GM15510 (cell line): Measurements from ENCODE around the gene ADAM12.

Experiments
- POLR2A ChIP-seq: IDR thresholded peaks from 3 replicates; pipeline ENCODE4 v1.6.1; 2011; ENCODE audit warnings: borderline replicate concordance; ENCODE audit not compliant: insufficient read length; ENCODE audit errors: extremely low read depth

Gene ADAM12

DNA sequence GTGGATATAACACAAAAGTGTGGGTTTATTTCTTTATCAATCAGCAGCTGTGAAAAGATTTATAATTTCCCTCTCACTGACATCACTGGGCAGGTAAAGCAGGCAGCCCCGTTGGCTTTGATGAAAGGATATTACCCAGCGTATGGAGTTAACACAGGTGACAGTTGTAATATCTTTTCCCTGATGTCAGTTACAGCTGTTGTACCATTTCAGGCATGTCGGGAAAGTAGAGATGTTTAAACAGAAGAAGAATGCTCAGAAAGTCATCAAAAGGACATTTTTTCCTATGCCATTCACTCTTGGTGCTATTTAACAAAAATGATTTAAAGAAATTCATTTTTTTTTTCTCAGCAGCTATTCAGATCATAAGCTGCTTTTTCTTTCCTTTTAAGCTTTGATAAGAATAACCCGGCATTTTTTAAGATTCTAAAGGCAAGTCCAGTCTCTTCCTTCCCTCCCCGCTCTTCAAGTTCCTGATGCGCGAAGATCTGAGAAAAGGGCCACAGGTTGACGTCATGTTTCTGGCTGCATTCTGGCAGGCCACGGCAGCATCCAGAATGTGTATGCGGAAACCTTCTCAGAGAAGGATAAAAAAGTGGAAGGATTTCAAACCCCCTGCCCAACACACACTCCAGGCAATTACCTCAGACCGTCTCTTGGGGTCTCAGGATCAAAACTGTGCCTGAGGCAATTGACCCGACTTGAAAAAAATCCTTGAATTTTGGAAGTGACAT, 32.5 kb upstream of the ADAM12 start:
- no peak for TF ChIP-seq POLR2A

DNA sequence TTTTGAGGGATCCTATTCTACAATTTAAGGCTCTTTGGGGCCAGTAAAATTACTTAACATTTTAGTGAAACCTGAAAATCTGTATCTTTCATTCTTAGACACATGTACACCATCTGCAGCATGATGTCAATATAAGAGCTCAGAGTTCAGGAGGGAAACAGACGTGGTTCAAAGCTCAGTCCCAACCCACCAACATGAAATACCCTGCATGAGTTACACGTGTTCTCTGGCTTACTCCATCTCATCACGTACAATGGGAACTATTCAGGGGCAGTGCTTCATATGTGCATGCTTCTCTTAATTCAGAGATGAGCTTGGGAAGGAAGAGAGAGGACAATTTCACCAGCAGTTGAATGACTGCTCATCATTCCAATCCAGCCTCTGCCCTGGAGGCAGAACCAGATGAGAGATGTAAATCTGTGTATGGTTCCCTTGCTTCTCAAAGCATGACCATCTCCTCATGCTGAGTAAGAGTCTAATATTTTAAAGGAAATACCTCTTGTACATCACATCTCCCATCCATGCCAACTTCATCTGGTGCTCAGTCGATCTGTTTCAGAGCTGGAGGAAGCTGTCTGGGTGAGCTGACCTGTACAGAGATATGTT, 29.0 kb upstream of the ADAM12 start:
- TF ChIP-seq POLR2A: no peak

DNA sequence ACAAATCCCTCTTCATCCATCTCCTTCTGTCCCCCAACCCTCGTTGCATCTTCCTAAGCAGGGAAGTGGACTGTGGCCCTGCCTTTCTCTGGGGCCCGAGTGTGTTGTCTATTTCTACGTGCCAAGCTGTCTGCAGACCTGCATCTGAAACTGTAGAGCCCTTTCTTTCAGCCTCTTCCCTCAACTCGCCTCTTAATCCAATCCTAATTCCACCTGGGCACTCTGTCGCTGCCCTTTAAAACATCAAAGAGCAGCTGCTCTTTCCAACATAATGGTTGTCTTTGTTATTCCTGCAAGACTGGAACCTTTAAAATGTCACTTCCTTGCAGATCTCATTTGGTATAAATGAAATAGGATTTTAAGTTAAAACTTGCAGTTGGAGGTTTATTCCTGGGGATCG, 21.5 kb upstream of the ADAM12 start:
- no peak for TF ChIP-seq POLR2A

DNA sequence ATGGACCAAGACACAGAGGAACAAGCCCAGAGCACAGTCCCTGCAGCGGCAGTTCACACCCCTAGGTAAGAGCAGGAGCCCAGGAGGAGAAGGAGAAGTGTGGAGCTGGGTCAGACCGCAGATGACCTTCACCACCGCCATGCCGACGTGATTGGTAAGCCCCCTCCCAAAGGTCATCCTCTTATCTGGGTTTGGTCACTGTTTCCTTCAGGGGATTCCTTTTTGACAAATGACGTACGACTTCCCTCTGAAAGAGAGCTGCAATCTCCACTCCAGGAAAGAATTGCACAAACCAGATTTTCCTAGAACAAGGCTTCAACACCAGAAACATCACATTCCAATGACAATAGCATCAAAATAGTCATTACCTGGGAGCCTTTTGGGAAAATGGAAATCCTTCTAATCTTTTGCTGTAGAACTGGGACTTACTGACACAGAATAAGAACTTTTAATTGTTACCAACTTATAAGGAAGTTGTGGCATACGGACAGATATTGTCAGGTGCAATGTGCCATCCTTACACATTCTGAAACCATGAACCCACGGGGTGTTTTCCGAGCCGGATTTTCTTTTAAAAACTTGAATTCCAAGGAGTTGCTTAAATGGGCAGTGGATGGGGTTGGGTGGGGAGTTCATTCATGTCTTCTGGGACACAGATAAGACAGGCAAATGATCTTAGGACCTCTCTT, 20.8 kb upstream of the ADAM12 start:
- TF ChIP-seq POLR2A: no peak

DNA sequence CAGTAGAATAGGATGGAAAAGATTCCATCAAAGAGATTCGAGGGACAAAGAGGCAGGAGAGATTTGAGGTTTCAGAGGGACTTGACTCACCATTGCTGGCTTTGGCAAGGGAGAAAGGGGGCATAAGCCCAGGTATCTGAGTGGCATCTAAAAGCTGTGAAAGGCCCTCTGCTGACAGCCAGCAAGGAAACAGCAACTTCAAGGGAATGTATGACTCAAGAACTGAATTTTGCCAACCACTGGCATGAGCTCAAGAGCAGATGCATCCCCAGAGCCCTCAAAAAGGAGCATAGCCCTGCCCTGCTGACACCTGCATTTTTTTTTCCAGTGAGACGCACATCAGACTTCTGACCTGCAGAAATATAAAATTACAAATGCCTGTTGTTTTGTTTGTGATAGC, 19.6 kb upstream of the ADAM12 start:
- TF ChIP-seq POLR2A: no peak

DNA sequence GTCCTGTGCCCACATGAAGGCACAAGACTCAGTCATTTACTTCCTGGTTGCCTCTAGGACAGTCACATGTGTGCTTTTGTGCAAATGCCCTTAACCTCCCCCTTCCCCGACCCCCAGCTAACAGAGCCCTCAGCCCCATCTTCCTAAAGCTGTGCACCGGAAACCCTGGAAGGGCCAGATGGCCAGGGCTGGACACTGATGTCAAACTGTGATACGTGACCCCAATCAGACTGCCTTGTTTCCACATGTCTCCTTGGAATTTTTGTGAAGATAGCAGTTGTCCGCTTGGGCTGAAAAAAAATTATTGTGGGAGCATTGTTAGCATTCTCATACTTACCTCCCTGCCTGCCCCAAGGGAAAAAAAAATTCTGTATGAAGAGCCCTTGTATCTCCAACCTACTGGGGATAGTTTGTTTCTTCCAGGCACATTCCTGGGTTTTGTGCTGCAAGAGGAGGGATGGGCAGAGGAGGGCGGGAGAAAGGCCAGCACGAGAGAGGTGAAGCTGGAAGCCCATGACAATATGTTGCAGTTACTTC, 17.0 kb upstream of the ADAM12 start:
- TF ChIP-seq POLR2A: no peak

DNA sequence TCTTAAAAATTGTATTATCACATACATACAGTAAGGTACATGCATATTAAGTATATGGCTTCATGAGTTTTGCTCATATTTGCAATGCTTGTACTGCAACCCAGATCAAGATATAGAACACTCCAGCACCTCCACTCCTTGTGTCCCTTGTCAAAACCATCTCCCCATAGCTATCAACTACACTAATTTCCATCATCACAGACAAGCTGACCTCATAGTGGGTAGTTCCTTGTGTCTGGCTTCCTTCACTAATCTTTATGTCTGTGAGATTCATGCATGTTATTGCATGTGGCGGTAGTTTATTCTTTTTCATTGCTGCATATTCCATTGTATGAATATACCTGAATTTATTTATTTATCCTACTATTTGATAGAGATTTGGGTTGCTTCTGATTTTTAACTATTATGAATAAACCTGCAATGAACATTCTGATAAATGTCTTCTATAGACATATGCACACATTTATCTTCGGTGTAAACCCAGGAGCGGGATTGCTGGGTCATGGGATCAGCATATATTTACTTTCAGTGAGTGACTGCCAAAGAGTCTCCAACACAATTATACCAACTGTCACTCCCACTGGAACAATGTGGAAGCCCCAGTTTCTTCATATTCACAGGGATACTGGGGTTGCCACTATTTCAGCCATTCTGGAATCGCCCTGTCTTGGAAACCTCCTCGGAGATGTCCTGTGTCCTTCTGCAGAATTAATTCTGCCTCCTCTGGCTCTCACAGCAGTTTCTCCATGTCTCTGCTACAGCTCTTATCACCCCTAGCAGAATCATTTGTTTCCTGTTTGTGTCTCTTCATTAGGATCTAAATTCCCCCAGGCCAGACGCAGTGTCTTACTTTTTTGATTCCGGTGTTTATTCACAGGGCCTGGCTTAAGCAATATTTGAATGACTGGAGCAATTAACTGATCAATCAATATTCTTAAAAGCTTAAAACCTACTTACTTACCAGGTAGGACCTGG, 14.7 kb upstream of the ADAM12 start:
- TF ChIP-seq POLR2A: no peak

DNA sequence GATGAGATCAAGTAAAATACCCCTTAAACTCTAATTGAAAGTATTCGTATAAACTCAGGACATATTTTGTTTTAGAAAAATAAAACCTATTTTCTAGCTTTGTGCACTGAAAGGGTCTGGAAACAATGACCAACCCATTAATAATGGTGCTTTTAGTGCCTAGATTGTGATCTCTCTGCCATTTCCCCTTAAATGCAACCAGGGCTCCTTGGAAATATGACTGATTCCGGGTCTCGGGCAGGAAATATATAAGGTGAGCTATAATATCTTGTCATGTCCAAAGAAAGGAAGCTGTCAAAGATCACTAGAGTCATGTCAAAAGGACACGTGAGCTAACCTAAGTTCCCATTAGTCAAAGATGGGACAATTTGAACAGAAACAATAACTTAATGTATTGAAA, 12.4 kb upstream of the ADAM12 start:
- no peak for TF ChIP-seq POLR2A

DNA sequence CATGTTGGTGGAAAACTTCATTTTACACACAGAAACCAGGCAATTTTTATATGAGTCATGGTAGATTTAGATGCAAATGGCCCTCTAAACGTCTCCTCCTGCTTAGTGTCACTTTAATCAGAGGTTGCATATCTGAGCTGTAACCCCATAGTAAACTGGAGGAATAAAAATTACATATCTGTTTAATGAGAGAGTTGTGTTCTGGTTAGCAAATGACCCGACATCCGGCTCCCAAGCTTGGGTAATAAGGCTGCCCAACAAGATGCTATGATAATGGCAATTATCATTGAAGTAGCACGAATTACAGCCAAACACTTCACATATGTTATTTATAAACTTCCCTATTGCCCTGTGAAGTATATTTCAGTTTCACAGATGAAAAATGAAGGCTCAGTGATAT, 10.6 kb upstream of the ADAM12 start:
- no peak for TF ChIP-seq POLR2A

DNA sequence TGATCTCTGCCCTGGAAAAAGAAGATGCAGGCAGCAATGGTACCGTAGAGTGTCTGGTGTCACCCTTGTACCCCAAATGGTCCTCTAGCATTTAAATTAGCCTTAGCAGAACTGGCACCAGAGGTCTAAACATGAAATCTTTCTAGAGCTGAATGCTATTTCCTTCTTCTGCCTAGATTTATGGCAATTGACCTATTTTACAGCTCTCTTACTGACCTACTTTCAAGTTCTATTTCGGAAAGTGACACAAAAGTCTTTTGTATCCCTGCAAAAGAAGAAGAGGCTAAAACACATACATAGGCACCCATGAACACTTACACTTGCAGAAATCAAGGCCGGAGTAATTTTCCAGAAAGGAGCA, 10.1 kb upstream of the ADAM12 start:
- no peak for TF ChIP-seq POLR2A

DNA sequence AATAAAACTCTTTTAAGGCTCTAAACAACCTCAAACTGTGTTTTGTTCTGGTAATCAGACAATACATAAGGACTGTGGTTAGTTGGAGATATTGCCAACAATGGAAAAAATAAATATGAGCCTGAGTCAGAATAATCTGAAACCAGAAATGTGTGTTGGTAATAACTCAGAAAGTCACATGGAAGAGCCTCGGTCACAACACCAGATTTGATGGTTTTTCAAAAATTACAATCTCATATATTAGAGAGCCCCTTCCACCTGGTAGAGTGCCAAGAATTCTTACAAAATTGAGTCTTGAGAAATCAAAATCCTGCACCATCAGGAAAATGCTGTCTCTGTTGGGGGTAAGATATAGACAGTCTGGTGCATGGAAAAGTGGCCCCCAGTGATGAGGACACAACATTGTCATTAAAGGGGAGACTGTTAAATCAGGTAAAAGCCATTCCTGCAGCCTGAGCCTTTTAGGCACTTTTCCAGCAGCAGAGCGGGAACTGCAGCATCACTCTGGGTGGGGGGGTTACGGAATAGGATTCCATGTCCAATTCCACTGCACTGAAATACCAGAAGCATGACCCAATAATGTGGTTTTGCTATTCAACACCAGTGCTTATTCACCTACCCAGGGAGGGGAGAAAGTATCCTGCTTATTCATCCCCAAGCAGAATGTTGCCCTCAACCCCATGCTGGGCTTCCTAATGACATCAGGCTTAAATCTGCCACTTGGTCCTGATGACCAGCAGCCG, 9.5 kb upstream of the ADAM12 start:
- no peak for TF ChIP-seq POLR2A

DNA sequence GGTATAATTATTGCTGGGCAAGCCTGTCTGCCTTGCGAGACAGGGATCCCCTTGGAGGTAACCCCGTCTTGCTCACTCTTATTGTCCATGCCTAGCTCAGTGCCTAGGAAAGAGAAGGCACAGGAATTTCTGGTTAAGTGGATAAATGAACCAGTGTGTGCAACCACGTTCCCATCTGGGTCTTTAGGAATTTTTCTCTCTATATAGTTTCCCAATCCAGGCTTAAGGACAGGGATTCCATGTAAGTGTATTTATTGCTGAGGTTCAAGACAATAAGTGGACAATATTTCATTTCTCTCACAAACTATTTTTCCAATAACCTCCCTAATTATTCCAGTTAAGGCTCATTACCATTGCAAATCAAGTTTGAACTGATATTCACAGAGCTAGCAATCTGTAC, 8.9 kb upstream of the ADAM12 start:
- no peak for TF ChIP-seq POLR2A

DNA sequence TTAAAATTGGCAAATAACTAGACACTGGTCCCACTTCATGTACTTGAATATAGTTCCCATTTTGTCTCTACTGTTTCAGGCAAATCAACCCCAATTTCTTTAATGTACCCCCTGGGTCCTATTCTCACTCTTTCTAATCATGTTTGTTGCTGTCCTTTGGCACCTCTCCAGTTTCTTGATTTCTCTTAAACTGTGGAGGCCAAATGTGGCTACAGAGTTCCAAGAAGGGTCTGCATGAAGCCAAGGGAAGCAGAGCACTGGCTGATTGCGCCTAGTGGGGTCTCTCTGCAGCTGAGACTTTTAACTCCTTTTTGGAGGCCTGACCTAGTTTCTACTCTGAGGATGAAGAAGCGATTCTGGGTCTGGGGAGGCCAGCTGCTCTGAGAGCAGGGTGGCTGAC, 6.7 kb upstream of the ADAM12 start:
- TF ChIP-seq POLR2A: no peak

DNA sequence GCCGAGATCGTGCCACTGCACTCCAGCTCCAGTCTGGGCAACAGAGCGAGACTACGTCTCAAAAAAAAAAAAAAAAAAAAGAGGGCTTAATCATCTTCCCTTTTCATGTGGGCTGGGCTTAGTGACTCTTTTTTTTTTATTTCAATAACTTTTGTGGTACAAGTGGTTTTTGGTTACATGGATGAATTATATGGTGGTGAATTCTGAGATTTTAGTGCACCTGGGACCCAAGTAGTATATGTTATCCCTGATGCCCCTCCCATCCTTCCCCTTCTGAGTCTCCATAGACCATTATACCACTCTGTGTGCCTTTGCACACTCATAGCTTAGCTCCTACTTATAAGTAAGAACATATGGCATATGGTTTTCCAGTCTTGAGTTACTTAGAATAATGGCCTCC, 4.8 kb upstream of the ADAM12 start:
- no peak for TF ChIP-seq POLR2A
